MM.1S (cell line): Measurements from ENCODE around the gene VPS54.

Experiments
- DNase-seq: peaks from one replicate; pipeline ENCODE4 v3.0.0-alpha.2; 2015
- H2AFZ ChIP-seq: fragments of 300-600 bp; sonication (generic); 2 replicates; pipeline ENCODE4 v1.6.0; 2016; ENCODE audit warnings: antibody characterized with exemption, low read length
- H3F3A ChIP-seq: fragments of 300-600 bp; sonication (generic); 2 replicates; pipeline ENCODE4 v1.6.1; 2016; ENCODE audit warnings: mild to moderate bottlenecking, antibody characterized with exemption, low read length, moderate library complexity, mixed read lengths; ENCODE audit not compliant: insufficient read depth
- H3K27ac ChIP-seq: fragments of 300-600 bp; sonication (generic); 2 replicates; pipeline ENCODE4 v1.5.1; 2016; ENCODE audit warnings: mild to moderate bottlenecking, low read length
- H3K27me3 ChIP-seq: fragments of 300-600 bp; sonication (generic); replicated peaks from 2 replicates; pipeline ENCODE4 v1.6.0; 2016; ENCODE audit warnings: low read length; ENCODE audit not compliant: insufficient read depth
- H3K36me3 ChIP-seq: fragments of 300-600 bp; sonication (generic); replicated peaks from 2 replicates; pipeline ENCODE4 v1.6.1; 2016; ENCODE audit warnings: mild to moderate bottlenecking, low read length, mixed read lengths; ENCODE audit not compliant: insufficient read depth
- H3K4me1 ChIP-seq: fragments of 300-600 bp; sonication (generic); 2 replicates; pipeline ENCODE4 v1.6.1; 2016; ENCODE audit warnings: low read length, mixed read lengths
- H3K4me2 ChIP-seq: fragments of 300-600 bp; sonication (generic); 2 replicates; pipeline ENCODE4 v1.6.0; 2016; ENCODE audit warnings: low read depth, low read length
- H3K4me3 ChIP-seq: fragments of 300-600 bp; sonication (generic); 2 replicates; pipeline ENCODE4 v1.5.1; 2016; ENCODE audit warnings: low read length, mixed read lengths
- H3K79me2 ChIP-seq: fragments of 300-600 bp; sonication (generic); 2 replicates; pipeline ENCODE4 v1.6.1; 2016; ENCODE audit warnings: mixed run types, low read length, mixed read lengths
- H3K9ac ChIP-seq: fragments of 300-600 bp; sonication (generic); 2 replicates; pipeline ENCODE4 v1.6.1; 2016; ENCODE audit warnings: low read length, mixed read lengths
- H3K9me2 ChIP-seq: fragments of 300-600 bp; sonication (generic); replicated peaks from 2 replicates; pipeline ENCODE4 v1.6.1; 2016; ENCODE audit warnings: mild to moderate bottlenecking, low read length, mixed read lengths; ENCODE audit not compliant: insufficient read depth
- H3K9me3 ChIP-seq: fragments of 300-600 bp; sonication (generic); replicated peaks from 2 replicates; pipeline ENCODE4 v1.6.1; 2016; ENCODE audit warnings: mild to moderate bottlenecking, low read length, mixed read lengths; ENCODE audit not compliant: insufficient read depth
- H4K20me1 ChIP-seq: fragments of 300-600 bp; sonication (generic); 2 replicates; pipeline ENCODE4 v1.6.1; 2016; ENCODE audit warnings: mild to moderate bottlenecking, low read length, moderate library complexity, mixed read lengths; ENCODE audit not compliant: insufficient read depth
- EZH2 ChIP-seq: fragments of 300-600 bp; sonication (generic); optimal IDR thresholded peaks from 2 replicates; pipeline ENCODE3; 2017; ENCODE audit warnings: low read depth, mild to moderate bottlenecking, antibody characterized with exemption, low read length, mixed read lengths
- EZH2phosphoT487 ChIP-seq: fragments of 300-600 bp; sonication (generic); IDR thresholded peaks from 2 replicates; pipeline ENCODE4 v1.6.1; 2018; ENCODE audit warnings: antibody characterized with exemption, low read length
- TF ChIP-seq, protein P1 (sequence below): fragments of 300-600 bp; sonication (generic); IDR thresholded peaks from 2 replicates; pipeline ENCODE4 v1.5.1; 2016; ENCODE audit warnings: antibody characterized with exemption, low read length, mixed read lengths

Gene VPS54

DNA sequence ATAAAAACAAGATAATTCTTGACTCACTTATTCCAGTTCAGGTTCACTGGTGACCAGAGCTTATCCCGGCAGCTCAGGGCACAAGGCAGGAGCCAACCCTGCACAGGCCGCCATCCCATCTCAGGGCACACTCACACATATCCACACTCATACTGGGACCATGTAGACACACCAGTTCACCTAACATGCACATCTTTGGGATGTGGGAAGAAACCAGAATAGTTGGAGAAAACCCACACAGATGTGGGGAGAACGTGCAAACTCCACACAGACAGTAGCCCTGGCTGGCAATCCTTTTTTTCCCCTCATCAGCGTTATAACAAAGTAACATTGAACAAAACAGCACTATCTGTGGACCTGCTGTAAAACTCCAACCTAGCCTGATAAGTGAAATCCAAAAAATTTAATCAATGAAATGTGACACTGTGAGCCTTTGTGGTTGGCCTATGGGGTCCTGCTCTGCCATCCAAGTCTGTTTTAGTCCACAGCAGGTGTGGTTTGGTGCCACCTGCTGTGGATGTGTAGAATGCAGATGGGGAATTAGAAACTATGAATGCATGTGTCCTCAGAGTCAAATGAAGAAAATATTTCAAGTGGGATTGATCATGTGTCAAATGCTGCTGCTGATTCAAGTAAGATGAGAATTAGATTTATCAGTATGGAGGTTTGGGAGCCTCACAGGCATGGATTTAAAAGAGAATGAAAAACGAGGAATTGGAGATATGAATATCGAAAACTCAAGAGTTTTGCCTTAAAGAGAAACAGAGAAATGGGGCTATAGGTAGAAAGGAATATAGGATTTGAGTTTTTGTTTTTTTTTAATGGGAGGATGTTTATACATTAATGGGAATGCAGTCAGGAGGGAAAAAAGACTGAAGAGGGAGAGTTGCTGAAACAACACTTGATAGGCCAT is 130.5 kb downstream of the VPS54 start:
- Histone ChIP-seq H3F3A (no peaks in the 10 kb centered on the region; the same call in 1 of the 2 replicates), H3K9ac (no peak overlapping the region), H3K9me3 (no peaks in the 10 kb centered on the region), H3K4me1 (no peaks in the 10 kb centered on the region), H3K79me2 (no peaks in the 10 kb centered on the region), H3K9me2 (no peaks in the 10 kb centered on the region), H3K4me2 (no peak overlapping the region), H3K36me3 (peaks cover 4% of the 10 kb centered on the region; the same call in 1 of the 2 replicates), H3K27ac (no peak overlapping the region), H3K27me3 (no peaks in the 10 kb centered on the region), H3K4me3 (no peak overlapping the region), H2AFZ (no peak overlapping the region), H4K20me1 (no peaks in the 10 kb centered on the region)
- TF ChIP-seq, protein P1, sequence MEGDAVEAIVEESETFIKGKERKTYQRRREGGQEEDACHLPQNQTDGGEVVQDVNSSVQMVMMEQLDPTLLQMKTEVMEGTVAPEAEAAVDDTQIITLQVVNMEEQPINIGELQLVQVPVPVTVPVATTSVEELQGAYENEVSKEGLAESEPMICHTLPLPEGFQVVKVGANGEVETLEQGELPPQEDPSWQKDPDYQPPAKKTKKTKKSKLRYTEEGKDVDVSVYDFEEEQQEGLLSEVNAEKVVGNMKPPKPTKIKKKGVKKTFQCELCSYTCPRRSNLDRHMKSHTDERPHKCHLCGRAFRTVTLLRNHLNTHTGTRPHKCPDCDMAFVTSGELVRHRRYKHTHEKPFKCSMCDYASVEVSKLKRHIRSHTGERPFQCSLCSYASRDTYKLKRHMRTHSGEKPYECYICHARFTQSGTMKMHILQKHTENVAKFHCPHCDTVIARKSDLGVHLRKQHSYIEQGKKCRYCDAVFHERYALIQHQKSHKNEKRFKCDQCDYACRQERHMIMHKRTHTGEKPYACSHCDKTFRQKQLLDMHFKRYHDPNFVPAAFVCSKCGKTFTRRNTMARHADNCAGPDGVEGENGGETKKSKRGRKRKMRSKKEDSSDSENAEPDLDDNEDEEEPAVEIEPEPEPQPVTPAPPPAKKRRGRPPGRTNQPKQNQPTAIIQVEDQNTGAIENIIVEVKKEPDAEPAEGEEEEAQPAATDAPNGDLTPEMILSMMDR = peak; percentile 88
- TF ChIP-seq EZH2 (no peak), EZH2phosphoT487 (no peak)
- peak; percentile 59 for DNase-seq

DNA sequence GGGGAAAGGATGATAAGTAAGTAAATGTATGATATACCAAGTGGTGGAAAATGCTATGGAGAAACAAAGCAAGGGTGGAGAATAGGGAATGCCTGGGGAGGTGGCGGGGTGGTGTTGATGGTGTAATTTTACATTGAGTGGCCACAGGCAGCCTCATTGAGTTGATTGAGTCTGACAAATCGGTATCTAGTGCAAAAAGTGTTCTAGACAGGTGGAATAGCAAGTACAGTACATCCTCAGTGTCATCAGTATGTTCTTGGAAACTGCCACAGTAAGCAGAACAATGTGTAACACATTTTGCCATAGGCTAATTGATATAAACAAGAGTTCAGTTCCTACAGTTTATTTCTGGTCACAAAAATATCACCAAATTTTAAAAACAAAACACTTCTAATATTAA is 131.2 kb downstream of the VPS54 start:
- Histone ChIP-seq H2AFZ (no peak overlapping the region), H3F3A (no peaks in the 10 kb centered on the region; the same call in 1 of the 2 replicates), H3K36me3 (peaks cover 4% of the 10 kb centered on the region; the same call in 1 of the 2 replicates), H3K4me3 (no peak overlapping the region), H3K4me1 (no peaks in the 10 kb centered on the region), H3K79me2 (no peaks in the 10 kb centered on the region), H3K27ac (no peak overlapping the region), H3K4me2 (no peak overlapping the region), H3K9ac (no peak overlapping the region), H3K9me3 (no peaks in the 10 kb centered on the region), H4K20me1 (no peaks in the 10 kb centered on the region), H3K27me3 (no peaks in the 10 kb centered on the region), H3K9me2 (no peaks in the 10 kb centered on the region)
- no peak for TF ChIP-seq EZH2phosphoT487
- TF ChIP-seq, protein P1 = no peak
- TF ChIP-seq EZH2 = no peak
- no peak for DNase-seq

DNA sequence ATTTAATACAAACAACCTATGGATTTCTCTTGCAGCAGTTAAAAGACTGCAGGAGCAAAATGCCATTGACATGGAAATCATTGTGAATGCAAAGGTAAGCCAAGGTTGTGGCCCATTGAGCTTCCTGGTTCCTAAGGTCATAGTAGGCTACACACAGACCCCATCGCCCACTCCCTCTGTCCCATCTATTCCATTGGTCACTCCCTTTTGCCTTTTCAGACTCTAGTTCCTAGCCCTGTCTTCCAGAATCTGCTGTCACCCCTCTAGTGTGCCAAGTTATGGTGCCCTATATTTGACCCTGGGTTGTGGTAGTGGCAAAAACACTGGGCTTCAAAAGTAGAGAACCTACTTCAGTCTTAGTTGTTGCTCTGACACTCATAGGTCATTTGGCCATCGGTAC is 132.8 kb downstream of the VPS54 start:
- Histone ChIP-seq H3F3A (no peaks in the 10 kb centered on the region; the same call in 1 of the 2 replicates), H3K36me3 (0 out of 2 replicates have a peak, but pooled peaks cover 4% of the 10 kb centered on the region), H3K4me2 (no peak overlapping the region), H3K27ac (no peak overlapping the region), H3K9me2 (no peaks in the 10 kb centered on the region), H3K27me3 (no peaks in the 10 kb centered on the region), H2AFZ (no peak overlapping the region), H3K4me1 (no peaks in the 10 kb centered on the region), H3K9me3 (no peaks in the 10 kb centered on the region), H3K9ac (no peak overlapping the region), H3K4me3 (no peak overlapping the region), H3K79me2 (no peaks in the 10 kb centered on the region), H4K20me1 (no peaks in the 10 kb centered on the region)
- DNase-seq = no peak
- no peak for TF ChIP-seq EZH2phosphoT487
- TF ChIP-seq, protein P1 = no peak
- TF ChIP-seq EZH2 = no peak
